ENCODE data around the gene RRP7A. TPM values are rescaled to one million over a fixed set of nuclear protein-coding genes. Genes with fewer than 3 reads are reported as not detected.
"Not testable (repeated sequence)": the region's sequence is repeated elsewhere in the genome, so short reads cannot be mapped to it uniquely, and the experiment has no call there.

Gene RRP7A
- total and polyA plus RNA-seq, 2 of the 13 experiments (the other 11 are each of a cell fraction or from before 2014, with no cell fraction given): 15.3 to 41.6 TPM

DNA sequence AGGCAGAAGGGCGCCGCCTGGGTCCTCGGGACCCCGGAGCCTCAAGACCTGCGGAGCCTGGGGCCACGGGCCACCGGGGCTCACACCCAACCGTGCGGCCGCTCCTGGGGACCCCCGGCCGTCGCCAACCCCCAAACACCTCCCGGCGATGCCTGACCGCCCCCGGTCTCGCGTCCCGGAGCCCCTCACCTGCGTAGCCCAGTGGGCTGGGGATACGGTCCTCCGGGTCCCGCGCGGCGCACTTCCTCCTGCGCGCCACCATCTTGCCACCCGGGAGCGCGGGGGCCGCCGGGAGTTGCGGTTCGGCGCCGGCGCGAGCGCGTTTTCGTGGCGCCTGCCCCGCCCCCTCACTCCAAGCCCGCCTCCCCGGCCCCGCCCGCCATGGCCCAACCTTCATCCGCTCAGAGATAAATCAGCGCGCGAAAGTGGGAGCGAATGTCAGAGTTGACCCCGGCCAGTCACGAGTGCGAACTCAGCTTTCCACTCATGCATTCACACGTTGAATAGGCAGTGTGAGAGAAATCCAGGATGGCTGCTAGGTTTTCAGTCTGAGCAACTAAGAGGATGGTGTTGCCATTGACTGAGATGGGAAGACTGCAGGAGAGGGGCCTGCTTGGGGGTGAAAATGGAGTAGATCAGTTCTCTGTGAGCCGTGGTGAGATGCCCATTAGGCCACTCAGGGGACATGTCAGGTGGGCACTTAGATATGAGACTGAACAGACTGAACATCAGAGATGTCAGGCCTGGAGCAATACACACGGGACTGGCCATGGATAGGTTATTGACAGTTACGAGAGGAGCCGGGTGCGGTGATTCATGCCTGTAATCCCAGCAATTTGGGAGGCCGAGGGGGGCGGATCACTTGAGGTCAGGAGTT, at the start of gene RRP7A (continued):
- peak; percentile 36; the same call in 1 of the 2 replicates for TF ChIP-seq ZNF235 (CRISPR knock-in tag; IDR thresholded peaks at IDR 0.05; ENCODE audit: borderline replicate concordance)
- TF ChIP-seq MEIS1 (CRISPR knock-in tag; IDR thresholded peaks at IDR 0.05; ENCODE audit: borderline replicate concordance): no peak
- TF ChIP-seq, protein P1, sequence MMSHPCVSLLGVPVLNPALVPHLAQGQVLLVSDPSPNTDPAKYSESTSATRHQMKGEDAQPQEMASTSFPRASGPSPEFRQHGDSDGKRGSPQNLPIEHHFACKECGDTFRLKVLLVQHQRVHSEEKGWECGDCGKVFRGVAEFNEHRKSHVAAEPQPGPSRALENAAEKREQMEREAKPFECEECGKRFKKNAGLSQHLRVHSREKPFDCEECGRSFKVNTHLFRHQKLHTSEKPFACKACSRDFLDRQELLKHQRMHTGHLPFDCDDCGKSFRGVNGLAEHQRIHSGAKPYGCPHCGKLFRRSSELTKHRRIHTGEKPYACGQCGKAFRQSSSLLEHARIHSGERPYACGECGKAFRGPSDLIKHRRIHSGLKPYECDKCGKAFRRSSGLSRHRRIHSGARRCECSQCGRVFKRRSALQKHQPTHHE (CRISPR knock-in tag; IDR thresholded peaks at IDR 0.05; ENCODE audit: borderline replicate concordance): no peak
- TF ChIP-seq, protein P2, sequence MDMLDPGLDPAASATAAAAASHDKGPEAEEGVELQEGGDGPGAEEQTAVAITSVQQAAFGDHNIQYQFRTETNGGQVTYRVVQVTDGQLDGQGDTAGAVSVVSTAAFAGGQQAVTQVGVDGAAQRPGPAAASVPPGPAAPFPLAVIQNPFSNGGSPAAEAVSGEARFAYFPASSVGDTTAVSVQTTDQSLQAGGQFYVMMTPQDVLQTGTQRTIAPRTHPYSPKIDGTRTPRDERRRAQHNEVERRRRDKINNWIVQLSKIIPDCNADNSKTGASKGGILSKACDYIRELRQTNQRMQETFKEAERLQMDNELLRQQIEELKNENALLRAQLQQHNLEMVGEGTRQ (IDR thresholded peaks at IDR 0.05; ENCODE audit: low read depth, low read length): no peak
- TF ChIP-seq, protein P2 (CRISPR knock-in tag; IDR thresholded peaks at IDR 0.05; ENCODE audit: borderline replicate concordance): no peak
- TF ChIP-seq STAT5B (CRISPR knock-in tag; IDR thresholded peaks at IDR 0.05): no peak
- no peak for TF ChIP-seq ZNF543 (CRISPR knock-in tag; IDR thresholded peaks at IDR 0.05)
- TF ChIP-seq TSC22D2 (CRISPR knock-in tag; IDR thresholded peaks at IDR 0.05; ENCODE audit: borderline replicate concordance): no peak
- peak; percentile 54; the same call in 1 of the 2 replicates for TF ChIP-seq PHF20 (CRISPR knock-in tag; IDR thresholded peaks at IDR 0.05)
- TF ChIP-seq, protein P3, sequence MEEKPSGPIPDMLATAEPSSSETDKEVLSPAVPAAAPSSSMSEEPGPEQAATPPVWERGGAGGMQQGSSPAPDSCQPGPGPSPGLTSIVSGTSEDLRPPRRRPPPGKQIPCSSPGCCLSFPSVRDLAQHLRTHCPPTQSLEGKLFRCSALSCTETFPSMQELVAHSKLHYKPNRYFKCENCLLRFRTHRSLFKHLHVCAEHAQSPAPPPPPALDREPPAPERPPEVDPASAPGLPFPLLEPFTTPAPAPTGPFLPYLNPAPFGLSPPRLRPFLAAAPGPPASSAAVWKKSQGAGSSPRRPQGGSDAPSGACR (CRISPR knock-in tag; IDR thresholded peaks at IDR 0.05): no peak
- TF ChIP-seq, protein P4, sequence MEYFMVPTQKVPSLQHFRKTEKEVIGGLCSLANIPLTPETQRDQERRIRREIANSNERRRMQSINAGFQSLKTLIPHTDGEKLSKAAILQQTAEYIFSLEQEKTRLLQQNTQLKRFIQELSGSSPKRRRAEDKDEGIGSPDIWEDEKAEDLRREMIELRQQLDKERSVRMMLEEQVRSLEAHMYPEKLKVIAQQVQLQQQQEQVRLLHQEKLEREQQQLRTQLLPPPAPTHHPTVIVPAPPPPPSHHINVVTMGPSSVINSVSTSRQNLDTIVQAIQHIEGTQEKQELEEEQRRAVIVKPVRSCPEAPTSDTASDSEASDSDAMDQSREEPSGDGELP (IDR thresholded peaks at IDR 0.05; ENCODE audit: borderline replicate concordance, low read depth): no peak
- TF ChIP-seq HOXD1 (CRISPR knock-in tag; IDR thresholded peaks at IDR 0.05): no peak
- no peak for TF ChIP-seq TP53 (CRISPR knock-in tag; conservative IDR thresholded peaks at IDR 0.05)
- no peak for TF ChIP-seq TCF7L2 (IDR thresholded peaks at IDR 0.05; ENCODE audit: low read depth, low read length)

DNA sequence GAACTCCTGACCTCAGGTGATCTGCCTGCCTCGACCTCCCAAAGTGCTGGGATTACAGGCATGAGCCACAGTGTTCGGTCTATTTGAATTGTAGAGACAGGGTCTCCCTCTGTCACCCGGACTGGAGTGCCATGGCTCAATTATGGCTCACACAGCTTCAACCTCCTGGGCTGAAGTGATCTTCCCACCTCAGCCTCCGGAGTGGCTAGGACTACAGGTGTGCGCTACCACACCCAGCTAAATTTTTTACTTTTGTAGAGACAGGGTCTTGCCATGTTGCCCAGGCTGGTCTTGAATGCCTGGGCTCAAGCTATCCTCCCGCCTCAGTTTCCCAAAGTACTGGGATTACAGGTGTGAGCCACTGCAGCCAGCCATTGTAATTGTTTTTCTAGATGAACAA, 48.4 kb upstream of the RRP7A start:
- H3K36me3 ChIP-seq (replicated peaks in 1 of 2; ENCODE audit: control insufficient read depth in 1 of 2, insufficient read depth in 2 of 2, low read length in 2 of 2); H3K27ac ChIP-seq (ENCODE audit: extremely low read length, insufficient read depth, low read length); DNase-seq (ENCODE audit: low spot score); H2AFZ ChIP-seq (ENCODE audit: low read length); H3K4me3 ChIP-seq (replicated peaks in 1 of 3; ENCODE audit: insufficient read depth in 1 of 3, low read depth in 2 of 3, low read length in 3 of 3); in situ Hi-C loops (cut with HindIII; ENCODE audit: extremely low pct_ligation_motif_present, low pct_unique_long_range_greater_than_20kb); H4K20me1 ChIP-seq (ENCODE audit: insufficient read depth, low read length); H3K79me2 ChIP-seq (ENCODE audit: insufficient read depth, low read length); FAIRE-seq; CTCF ChIA-PET (ENCODE audit: low intra/inter-chr PET ratio, low total read pairs); intact Hi-C loops (cut with micrococcal nuclease; ENCODE audit: unreplicated experiment); H3K9me3 ChIP-seq (ENCODE audit: low read length); BruUV-seq (replicated peaks); H3K9ac ChIP-seq (ENCODE audit: insufficient read depth, low read depth, low read length); ATAC-seq; H3K27me3 ChIP-seq (ENCODE audit: control insufficient read depth in 1 of 2, insufficient read depth in 2 of 2, low read length in 2 of 2); H3K4me2 ChIP-seq (ENCODE audit: low read depth, low read length): not testable (repeated sequence)
- WGBS (ENCODE audit: low lambda C conversion rate): 93% methylated on average over 4 of the region's 6 CpGs
- peaks cover 11% of the 10 kb centered on the region for H3K4me1 ChIP-seq (ENCODE audit: insufficient read depth, low read length)
- POLR2A ChIA-PET: interaction anchor here (0.8 to 2.4 kb wide), 2 partner anchors 14 to 15 kb away, joined by 3 to 12 read pairs; partner anchors contain the start of gene SERHL2
